Large intestine (tissue), 3 donors: ENCODE measurements around the gene ROR1. TPM values are rescaled to one million over a fixed set of nuclear protein-coding genes. Genes with fewer than 3 reads are reported as not detected.

Experiments used
- DNase-seq, 2 donors: peaks; one replicate each; pipeline versions ENCODE4 v3.0.0 to v3.0.0-alpha.2; 2013
- H3K27ac ChIP-seq: one replicate; pipeline ENCODE4 v1.5.1; 2013; ENCODE audit warnings: low read length
- H3K27me3 ChIP-seq: 2 replicates; pipeline ENCODE4 v1.6.1; 2013; ENCODE audit warnings: low read length; ENCODE audit not compliant: control insufficient read depth, insufficient read depth
- H3K36me3 ChIP-seq: 2 replicates; pipeline ENCODE4 v1.6.1; 2013; ENCODE audit warnings: low read length; ENCODE audit not compliant: control insufficient read depth, insufficient read depth
- H3K4me1 ChIP-seq: one replicate; pipeline ENCODE4 v1.6.1; 2013; ENCODE audit warnings: low read length; ENCODE audit not compliant: control insufficient read depth, insufficient read depth
- H3K4me3 ChIP-seq: one replicate; pipeline ENCODE4 v1.5.1; 2013; ENCODE audit warnings: low read length
- H3K9me3 ChIP-seq: one replicate; pipeline ENCODE4 v1.6.1; 2013; ENCODE audit warnings: mild to moderate bottlenecking, low read depth, low read length, moderate library complexity; ENCODE audit not compliant: control insufficient read depth
- WGBS: methylation state at CpG from one replicate; pipeline ENCODE4 v1.1.5; 2013; ENCODE audit warnings: low lambda C conversion rate; ENCODE audit not compliant: insufficient coverage; 5-methylcytosine and 5-hydroxymethylcytosine counted together
- polyA plus RNA-seq: library from polyadenylated mRNA; unstranded; fragments of 120-200 nt; gene quantifications from one replicate; pipeline ENCODE4 v1.2.1, GENCODE V29; 2013

The ROR1 gene
- polyA plus RNA-seq, 1 donor = 14.4 TPM

GRCh38 chr1:64000021-64000420 is 226.2 kb downstream of the ROR1 start:
- Histone ChIP-seq H3K36me3 (no peaks in the 10 kb centered on the region), H3K27ac (no peak overlapping the region), H3K9me3 (no peaks in the 10 kb centered on the region), H3K27me3 (no peaks in the 10 kb centered on the region), H3K4me1 (no peaks in the 10 kb centered on the region), H3K4me3 (no peak overlapping the region)
- 82% methylated on average over 1 of the region's 3 CpGs for WGBS
- no peak for DNase-seq

- Histone ChIP-seq H3K4me1 (no peaks in the 10 kb centered on the region), H3K27ac (no peak overlapping the region)
- WGBS = 67% methylated on average over 1 of the region's 2 CpGs
These were observed 227.2 kb downstream of the ROR1 start for GRCh38 chr1:64001038-64001437.

GRCh38 chr1:64004451-64005025 is 230.7 kb downstream of the ROR1 start:
- Histone ChIP-seq H3K4me3 (no peak overlapping the region), H3K4me1 (no peaks in the 10 kb centered on the region), H3K27me3 (no peaks in the 10 kb centered on the region), H3K27ac (no peak overlapping the region), H3K9me3 (no peaks in the 10 kb centered on the region), H3K36me3 (no peaks in the 10 kb centered on the region)
- no peak for DNase-seq
- WGBS = 96% methylated on average over 3 of the region's 8 CpGs

More at GRCh38 chr1:64001038-64001437, 227.2 kb downstream of the ROR1 start:
- Histone ChIP-seq H3K9me3 (no peaks in the 10 kb centered on the region), H3K36me3 (no peaks in the 10 kb centered on the region), H3K27me3 (no peaks in the 10 kb centered on the region), H3K4me3 (no peak overlapping the region)
- no peak for DNase-seq

GRCh38 chr1:64005801-64006200 is 232.0 kb downstream of the ROR1 start:
- no peak for DNase-seq
- no peak overlapping the region for H3K27ac ChIP-seq
- H3K4me3 ChIP-seq = no peak overlapping the region
- 40% methylated on average over 1 of the region's 3 CpGs for WGBS
- no peaks in the 10 kb centered on the region for H3K27me3 ChIP-seq
- no peaks in the 10 kb centered on the region for H3K9me3 ChIP-seq
- no peaks in the 10 kb centered on the region for H3K36me3 ChIP-seq
- no peaks in the 10 kb centered on the region for H3K4me1 ChIP-seq

GRCh38 chr1:64006276-64007051 is 232.6 kb downstream of the ROR1 start:
- H3K27ac ChIP-seq = no peak overlapping the region
- H3K9me3 ChIP-seq = no peaks in the 10 kb centered on the region
- peak in 1 of 2 donors; percentile 30 for DNase-seq
- whole genome bisulfite sequencing = 51% methylated on average over 4 of the region's 8 CpGs
- H3K4me1 ChIP-seq = no peaks in the 10 kb centered on the region
- no peak overlapping the region for H3K4me3 ChIP-seq
- no peaks in the 10 kb centered on the region for H3K36me3 ChIP-seq
- H3K27me3 ChIP-seq = no peaks in the 10 kb centered on the region

GRCh38 chr1:64010316-64010715 is 236.5 kb downstream of the ROR1 start:
- no peaks in the 10 kb centered on the region for H3K36me3 ChIP-seq
- no peak for DNase-seq
- no peaks in the 10 kb centered on the region for H3K27me3 ChIP-seq
- H3K4me3 ChIP-seq = no peak overlapping the region
- no peak overlapping the region for H3K27ac ChIP-seq
- WGBS = no CpG with 5 or more reads among the region's 1 CpG
- no peaks in the 10 kb centered on the region for H3K4me1 ChIP-seq
- H3K9me3 ChIP-seq = no peaks in the 10 kb centered on the region

- WGBS = 0% methylated on average over 1 of the region's 4 CpGs
- no peaks in the 10 kb centered on the region for H3K27me3 ChIP-seq
- no peak for DNase-seq
- no peak overlapping the region for H3K27ac ChIP-seq
- H3K9me3 ChIP-seq = no peaks in the 10 kb centered on the region
- no peaks in the 10 kb centered on the region for H3K4me1 ChIP-seq
- H3K36me3 ChIP-seq = no peaks in the 10 kb centered on the region
- no peak overlapping the region for H3K4me3 ChIP-seq
These were observed 239.6 kb downstream of the ROR1 start for GRCh38 chr1:64013395-64013794.

- Histone ChIP-seq H3K4me3 (no peak overlapping the region), H3K27ac (peak overlapping the region; percentile 73), H3K4me1 (peaks cover 13% of the 10 kb centered on the region), H3K27me3 (no peaks in the 10 kb centered on the region), H3K9me3 (no peaks in the 10 kb centered on the region), H3K36me3 (no peaks in the 10 kb centered on the region)
- WGBS = 100% methylated on average over 1 of the region's 2 CpGs
- DNase-seq = peak; percentile 44 to 76
These were observed 246.0 kb downstream of the ROR1 start for GRCh38 chr1:64019818-64020217.

GRCh38 chr1:64021066-64021465 is 247.2 kb downstream of the ROR1 start:
- Histone ChIP-seq H3K27me3 (no peaks in the 10 kb centered on the region), H3K27ac (peak overlapping the region; percentile 73), H3K9me3 (no peaks in the 10 kb centered on the region), H3K4me3 (no peak overlapping the region), H3K4me1 (peaks cover 13% of the 10 kb centered on the region), H3K36me3 (no peaks in the 10 kb centered on the region)
- DNase-seq = peak; percentile 42 to 76
- whole genome bisulfite sequencing = no CpG with 5 or more reads among the region's 3 CpGs

- H3K36me3 ChIP-seq = no peaks in the 10 kb centered on the region
- H3K27ac ChIP-seq = no peak overlapping the region
- no CpG with 5 or more reads among the region's 4 CpGs for WGBS
- H3K4me1 ChIP-seq = peaks cover 11% of the 10 kb centered on the region
- no peak overlapping the region for H3K4me3 ChIP-seq
- H3K9me3 ChIP-seq = no peaks in the 10 kb centered on the region
- DNase-seq = peak; percentile 38 to 70
- H3K27me3 ChIP-seq = no peaks in the 10 kb centered on the region
These were observed 251.2 kb downstream of the ROR1 start for GRCh38 chr1:64025051-64025450.

- Histone ChIP-seq H3K4me3 (no peak overlapping the region), H3K27me3 (no peaks in the 10 kb centered on the region), H3K4me1 (no peaks in the 10 kb centered on the region), H3K36me3 (no peaks in the 10 kb centered on the region), H3K9me3 (no peaks in the 10 kb centered on the region), H3K27ac (no peak overlapping the region)
- DNase-seq = no peak
- no CpG with 5 or more reads among the region's 1 CpG for WGBS
These were observed 255.2 kb downstream of the ROR1 start for GRCh38 chr1:64029037-64029436.
